Ovary (tissue), 3 donors: ENCODE results near the gene CRBN.

Source experiments
- CTCF ChIP-seq, 3 donors: fragments of 450-650 bp in 2 of 3; fragments of 200-600 bp in 1 of 3; IDR thresholded peaks; one replicate each; pipeline versions ENCODE4 v1.5.1 to v1.8.0; 2016 to 2022; ENCODE audit warnings: antibody characterized with exemption in 3 of 3, mild to moderate bottlenecking in 1 of 3
- POLR2A ChIP-seq: fragments of 450-650 bp; IDR thresholded peaks from one replicate; pipeline ENCODE4 v1.6.1; 2017; ENCODE audit warnings: antibody characterized with exemption, mild to moderate bottlenecking, moderate library complexity
- donor health status: DM: no; HTN: no; CAD: no.

DNA sequence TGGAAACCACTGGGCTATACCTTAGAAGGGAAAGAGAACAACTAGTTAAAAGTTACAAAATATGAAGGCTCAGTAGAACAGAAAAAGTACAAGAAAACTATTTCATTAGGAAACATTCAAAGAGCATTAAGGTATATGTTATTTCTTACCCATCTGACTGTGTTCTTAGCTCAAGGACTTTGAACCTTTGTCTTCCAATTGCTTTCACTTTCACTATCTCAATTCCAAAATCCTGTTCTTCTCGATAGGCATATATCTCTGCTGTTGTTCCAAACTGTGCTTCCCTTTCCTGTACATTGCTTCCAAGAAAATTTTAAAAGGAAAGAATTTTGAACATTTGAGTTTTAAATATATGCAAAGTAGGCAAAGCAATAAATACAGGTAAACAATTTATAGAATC lies 6.9 kb downstream of the CRBN start:
- TF ChIP-seq CTCF (IDR thresholded peaks at IDR 0.05), result no peak
- no peak for TF ChIP-seq POLR2A
